ENCODE measurements around the gene DESI1. TPM values are rescaled to one million over a fixed set of nuclear protein-coding genes. Genes with fewer than 3 reads are reported as not detected.
"Not testable (repeated sequence)": the region's sequence is repeated elsewhere in the genome, so short reads cannot be mapped to it uniquely, and the experiment has no call there.

DESI1 gene
- polyA plus RNA-seq, 1 donor from 2014 or later, result 27.5 TPM

- Histone ChIP-seq H2AFZ (ENCODE audit: low read depth, low read length) (no peak overlapping the region), H3K9me3 (ENCODE audit: low read length) (no peaks in the 10 kb centered on the region), H4K20me1 (ENCODE audit: insufficient read depth) (no peaks in the 10 kb centered on the region), H3K27ac (ENCODE audit: low read length) (no peak overlapping the region), H3K79me2 (replicated peaks; ENCODE audit: insufficient read depth, low read length) (no peaks in the 10 kb centered on the region), H3K36me3 (ENCODE audit: insufficient read depth, low read length) (peaks cover 7% of the 10 kb centered on the region), H3F3A (ENCODE audit: insufficient read depth, low read length, poor library complexity, severe bottlenecking) (no peaks in the 10 kb centered on the region), H3K4me2 (ENCODE audit: low read length) (no peak overlapping the region), H3K4me3 (ENCODE audit: low read length) (no peak overlapping the region), H3K9me2 (ENCODE audit: insufficient read depth, low read length) (no peaks in the 10 kb centered on the region), H3K27me3 (ENCODE audit: insufficient read depth, low read depth, low read length) (no peaks in the 10 kb centered on the region), H3K9ac (ENCODE audit: low read length) (no peak overlapping the region)
- TF ChIP-seq MXI1 (conservative IDR thresholded peaks at IDR 0.05; ENCODE audit: poor library complexity, severe bottlenecking), result no peak
- no peak for TF ChIP-seq SMC3 (conservative IDR thresholded peaks at IDR 0.05; ENCODE audit: poor library complexity)
- TF ChIP-seq CTCF (IDR thresholded peaks at IDR 0.05; ENCODE audit: poor library complexity, severe bottlenecking), result no peak
- TF ChIP-seq POLR2AphosphoS5 (IDR thresholded peaks at IDR 0.05), result peak; percentile 10
- no peak for TF ChIP-seq TAF1 (IDR thresholded peaks at IDR 0.05; ENCODE audit: low read depth)
- no peak for TF ChIP-seq REST (IDR thresholded peaks at IDR 0.05; ENCODE audit: borderline replicate concordance)
- TF ChIP-seq RAD21 (conservative IDR thresholded peaks at IDR 0.05), result no peak
- TF ChIP-seq EZH2 (IDR thresholded peaks at IDR 0.05; ENCODE audit: borderline replicate concordance, insufficient read depth, low read length, poor library complexity, severe bottlenecking), result no peak
These were observed 44.1 kb upstream of the DESI1 start for GRCh38 chr22:41664951-41665350.

GRCh38 chr22:41664490-41664889, 43.6 kb upstream of the DESI1 start:
- Histone ChIP-seq H4K20me1 (ENCODE audit: insufficient read depth) (no peaks in the 10 kb centered on the region), H3K4me2 (ENCODE audit: low read length) (no peak overlapping the region), H3K9me2 (ENCODE audit: insufficient read depth, low read length) (no peaks in the 10 kb centered on the region), H3K9me3 (ENCODE audit: low read length) (no peaks in the 10 kb centered on the region), H3K9ac (ENCODE audit: low read length) (no peak overlapping the region), H2AFZ (ENCODE audit: low read depth, low read length) (no peak overlapping the region), H3K27me3 (ENCODE audit: insufficient read depth, low read depth, low read length) (no peaks in the 10 kb centered on the region), H3F3A (ENCODE audit: insufficient read depth, low read length, poor library complexity, severe bottlenecking) (no peaks in the 10 kb centered on the region), H3K27ac (ENCODE audit: low read length) (no peak overlapping the region), H3K79me2 (replicated peaks; ENCODE audit: insufficient read depth, low read length) (no peaks in the 10 kb centered on the region), H3K36me3 (ENCODE audit: insufficient read depth, low read length) (peaks cover 7% of the 10 kb centered on the region), H3K4me3 (ENCODE audit: low read length) (no peak overlapping the region)
- TF ChIP-seq RAD21 (conservative IDR thresholded peaks at IDR 0.05) (no peak), POLR2AphosphoS5 (IDR thresholded peaks at IDR 0.05) (no peak), TAF1 (IDR thresholded peaks at IDR 0.05; ENCODE audit: low read depth) (no peak), REST (IDR thresholded peaks at IDR 0.05; ENCODE audit: borderline replicate concordance) (no peak), EZH2 (IDR thresholded peaks at IDR 0.05; ENCODE audit: borderline replicate concordance, insufficient read depth, low read length, poor library complexity, severe bottlenecking) (no peak), SMC3 (conservative IDR thresholded peaks at IDR 0.05; ENCODE audit: poor library complexity) (no peak), CTCF (IDR thresholded peaks at IDR 0.05; ENCODE audit: poor library complexity, severe bottlenecking) (no peak), EP300 (conservative IDR thresholded peaks at IDR 0.05; ENCODE audit: poor library complexity, severe bottlenecking) (no peak), MXI1 (conservative IDR thresholded peaks at IDR 0.05; ENCODE audit: poor library complexity, severe bottlenecking) (no peak)

- H3K4me2 ChIP-seq (ENCODE audit: low read length); H3F3A ChIP-seq (ENCODE audit: insufficient read depth, low read length, poor library complexity, severe bottlenecking); H3K27me3 ChIP-seq (ENCODE audit: insufficient read depth, low read depth, low read length); H3K36me3 ChIP-seq (ENCODE audit: insufficient read depth, low read length); H3K9me2 ChIP-seq (ENCODE audit: insufficient read depth, low read length); H2AFZ ChIP-seq (ENCODE audit: low read depth, low read length); H3K27ac ChIP-seq (ENCODE audit: low read length); H3K79me2 ChIP-seq (replicated peaks; ENCODE audit: insufficient read depth, low read length); H3K9ac ChIP-seq (ENCODE audit: low read length); H3K9me3 ChIP-seq (ENCODE audit: low read length); H4K20me1 ChIP-seq (ENCODE audit: insufficient read depth); H3K4me3 ChIP-seq (ENCODE audit: low read length): not testable (repeated sequence)
These were observed 42.8 kb upstream of the DESI1 start for GRCh38 chr22:41663594-41663993.

Measured in neural cell (in vitro differentiated cells).